Measurements from ENCODE around the gene FBXL19. TPM values are rescaled to one million over a fixed set of nuclear protein-coding genes. Genes with fewer than 3 reads are reported as not detected.

Gene FBXL19
- total RNA-seq, 2 experiments from 2014 or later, result 16.1 to 34.8 TPM

GRCh38 chr16:30901201-30902028 is 22.0 kb upstream of the FBXL19 start:
- intact Hi-C loops (cut with micrococcal nuclease; ENCODE audit: unreplicated experiment), result no loop called here
- DNase-seq (ENCODE audit: low spot score), result no peak
- H3K4me2 ChIP-seq (ENCODE audit: low read length), result no peak overlapping the region; the same call in 1 of the 2 replicates
- no peaks in the 10 kb centered on the region for H4K20me1 ChIP-seq (ENCODE audit: insufficient read depth, low read length)
- H3K4me1 ChIP-seq (ENCODE audit: insufficient read depth, low read length, poor library complexity, severe bottlenecking), result peaks cover 48% of the 10 kb centered on the region
- TF ChIP-seq CTCF (conservative IDR thresholded peaks at IDR 0.05; ENCODE audit: low read length), result no peak
- TF ChIP-seq EZH2phosphoT487 (IDR thresholded peaks at IDR 0.05; ENCODE audit: borderline replicate concordance, low read depth, low read length), result no peak
- H3K9me3 ChIP-seq (ENCODE audit: low read length), result no peaks in the 10 kb centered on the region; the same call in 1 of the 2 replicates
- H3K4me3 ChIP-seq (ENCODE audit: low read depth, low read length, poor library complexity, severe bottlenecking), result no peak overlapping the region
- H3K79me2 ChIP-seq (ENCODE audit: insufficient read depth, low read depth, low read length), result no peaks in the 10 kb centered on the region
- H3K27ac ChIP-seq (ENCODE audit: low read depth, low read length, poor library complexity, severe bottlenecking), result no peak overlapping the region
- no peaks in the 10 kb centered on the region for H3K36me3 ChIP-seq (ENCODE audit: insufficient read depth, low read length)
- H3K9me2 ChIP-seq (ENCODE audit: insufficient read depth, low read length), result no peaks in the 10 kb centered on the region
- ChIA-PET POLR2A (interaction anchor here (0.5 to 1.1 kb wide), 4 partner anchors 11 to 56 kb away, joined by 3 to 5 read pairs (median 3); no protein-coding TSS in a partner anchor), CTCF (ENCODE audit: unreplicated experiment) (no interaction called here)
- BruUV-seq (replicated peaks), result no TSS peak
- peak overlapping the region; percentile 4; the same call in 1 of the 2 replicates for H2AFZ ChIP-seq (ENCODE audit: low read length)

GRCh38 chr16:30902029-30902972 is 21.1 kb upstream of the FBXL19 start:
- Histone ChIP-seq H3K79me2 (ENCODE audit: insufficient read depth, low read depth, low read length) (no peaks in the 10 kb centered on the region), H3K9me2 (ENCODE audit: insufficient read depth, low read length) (no peaks in the 10 kb centered on the region), H3K36me3 (ENCODE audit: insufficient read depth, low read length) (no peaks in the 10 kb centered on the region), H3K4me1 (ENCODE audit: insufficient read depth, low read length, poor library complexity, severe bottlenecking) (peaks cover 39% of the 10 kb centered on the region), H3K4me2 (ENCODE audit: low read length) (peak overlapping the region; percentile 46; the same call in 1 of the 2 replicates), H3K4me3 (ENCODE audit: low read depth, low read length, poor library complexity, severe bottlenecking) (no peak overlapping the region), H3K27ac (ENCODE audit: low read depth, low read length, poor library complexity, severe bottlenecking) (no peak overlapping the region), H2AFZ (ENCODE audit: low read length) (peak overlapping the region; percentile 44), H3K9me3 (ENCODE audit: low read length) (no peaks in the 10 kb centered on the region; the same call in 1 of the 2 replicates), H4K20me1 (ENCODE audit: insufficient read depth, low read length) (no peaks in the 10 kb centered on the region)
- TF ChIP-seq EZH2phosphoT487 (IDR thresholded peaks at IDR 0.05; ENCODE audit: borderline replicate concordance, low read depth, low read length) (no peak), CTCF (conservative IDR thresholded peaks at IDR 0.05; ENCODE audit: low read length) (no peak)
- ChIA-PET CTCF (ENCODE audit: unreplicated experiment) (no interaction called here), POLR2A (interaction anchor here (0.5 to 0.7 kb wide), 3 partner anchors 11 to 52 kb away, joined by 3 to 5 read pairs (median 3); no protein-coding TSS in a partner anchor)
- no TSS peak for BruUV-seq (replicated peaks)
- intact Hi-C loops (cut with micrococcal nuclease; ENCODE audit: unreplicated experiment), result no loop called here
- DNase-seq (ENCODE audit: low spot score), result no peak

Data from OCI-LY7 (cell line).